Panc1 (cell line): ENCODE measurements around the gene DMBT1.

Source experiments
- CTCF ChIP-seq: fragments of 450-650 bp; IDR thresholded peaks from 2 replicates; pipeline ENCODE4 v1.5.1; 2017; ENCODE audit warnings: mild to moderate bottlenecking
- POLR2AphosphoS5 ChIP-seq: IDR thresholded peaks from 2 replicates; pipeline ENCODE4 v1.6.1; 2012; ENCODE audit warnings: mild to moderate bottlenecking, low read depth, low read length, moderate library complexity
- REST ChIP-seq, 2 experiments: IDR thresholded peaks; 2 replicates each; pipeline ENCODE4 v1.6.1; 2011 to 2012; ENCODE audit warnings: low read depth in 2 of 2, control low read depth in 1 of 2, low read length in 1 of 2, mild to moderate bottlenecking in 1 of 2, moderate library complexity in 1 of 2; ENCODE audit not compliant: insufficient read depth in 1 of 2
- SIN3A ChIP-seq: IDR thresholded peaks from 2 replicates; pipeline ENCODE4 v1.6.1; 2012; ENCODE audit warnings: low read depth, mild to moderate bottlenecking, low read length, moderate library complexity, borderline replicate concordance; ENCODE audit not compliant: insufficient read depth
- TCF7L2 ChIP-seq: IDR thresholded peaks from 2 replicates; pipeline ENCODE4 v1.6.1; 2011; ENCODE audit warnings: mild to moderate bottlenecking, low read depth, low read length, inconsistent platforms

GRCh38 chr10:122638106-122638505 is 77.6 kb downstream of the DMBT1 start:
- TF ChIP-seq CTCF (no peak), POLR2AphosphoS5 (no peak), REST (IDR thresholded peaks at IDR 0.05; ENCODE audit: insufficient read depth in 1 of 2, low read depth in 2 of 2, low read length in 1 of 2) (no peak), SIN3A (no peak), TCF7L2 (no peak)
